GM12873 (cell line): ENCODE data around the gene B3GAT1.

ENCODE experiments used
- TF ChIP-seq, protein P1 (sequence below): IDR thresholded peaks from 2 replicates; pipeline ENCODE4 v1.5.1; 2012; ENCODE audit warnings: low read depth, mild to moderate bottlenecking, moderate library complexity, low read length, control low read depth; ENCODE audit not compliant: insufficient read depth; ENCODE audit errors: missing control alignments

The B3GAT1 gene

GRCh38 chr11:134366254-134366653 lies 45.8 kb downstream of the B3GAT1 start:
- TF ChIP-seq, protein P1, sequence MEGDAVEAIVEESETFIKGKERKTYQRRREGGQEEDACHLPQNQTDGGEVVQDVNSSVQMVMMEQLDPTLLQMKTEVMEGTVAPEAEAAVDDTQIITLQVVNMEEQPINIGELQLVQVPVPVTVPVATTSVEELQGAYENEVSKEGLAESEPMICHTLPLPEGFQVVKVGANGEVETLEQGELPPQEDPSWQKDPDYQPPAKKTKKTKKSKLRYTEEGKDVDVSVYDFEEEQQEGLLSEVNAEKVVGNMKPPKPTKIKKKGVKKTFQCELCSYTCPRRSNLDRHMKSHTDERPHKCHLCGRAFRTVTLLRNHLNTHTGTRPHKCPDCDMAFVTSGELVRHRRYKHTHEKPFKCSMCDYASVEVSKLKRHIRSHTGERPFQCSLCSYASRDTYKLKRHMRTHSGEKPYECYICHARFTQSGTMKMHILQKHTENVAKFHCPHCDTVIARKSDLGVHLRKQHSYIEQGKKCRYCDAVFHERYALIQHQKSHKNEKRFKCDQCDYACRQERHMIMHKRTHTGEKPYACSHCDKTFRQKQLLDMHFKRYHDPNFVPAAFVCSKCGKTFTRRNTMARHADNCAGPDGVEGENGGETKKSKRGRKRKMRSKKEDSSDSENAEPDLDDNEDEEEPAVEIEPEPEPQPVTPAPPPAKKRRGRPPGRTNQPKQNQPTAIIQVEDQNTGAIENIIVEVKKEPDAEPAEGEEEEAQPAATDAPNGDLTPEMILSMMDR = no peak

DNA sequence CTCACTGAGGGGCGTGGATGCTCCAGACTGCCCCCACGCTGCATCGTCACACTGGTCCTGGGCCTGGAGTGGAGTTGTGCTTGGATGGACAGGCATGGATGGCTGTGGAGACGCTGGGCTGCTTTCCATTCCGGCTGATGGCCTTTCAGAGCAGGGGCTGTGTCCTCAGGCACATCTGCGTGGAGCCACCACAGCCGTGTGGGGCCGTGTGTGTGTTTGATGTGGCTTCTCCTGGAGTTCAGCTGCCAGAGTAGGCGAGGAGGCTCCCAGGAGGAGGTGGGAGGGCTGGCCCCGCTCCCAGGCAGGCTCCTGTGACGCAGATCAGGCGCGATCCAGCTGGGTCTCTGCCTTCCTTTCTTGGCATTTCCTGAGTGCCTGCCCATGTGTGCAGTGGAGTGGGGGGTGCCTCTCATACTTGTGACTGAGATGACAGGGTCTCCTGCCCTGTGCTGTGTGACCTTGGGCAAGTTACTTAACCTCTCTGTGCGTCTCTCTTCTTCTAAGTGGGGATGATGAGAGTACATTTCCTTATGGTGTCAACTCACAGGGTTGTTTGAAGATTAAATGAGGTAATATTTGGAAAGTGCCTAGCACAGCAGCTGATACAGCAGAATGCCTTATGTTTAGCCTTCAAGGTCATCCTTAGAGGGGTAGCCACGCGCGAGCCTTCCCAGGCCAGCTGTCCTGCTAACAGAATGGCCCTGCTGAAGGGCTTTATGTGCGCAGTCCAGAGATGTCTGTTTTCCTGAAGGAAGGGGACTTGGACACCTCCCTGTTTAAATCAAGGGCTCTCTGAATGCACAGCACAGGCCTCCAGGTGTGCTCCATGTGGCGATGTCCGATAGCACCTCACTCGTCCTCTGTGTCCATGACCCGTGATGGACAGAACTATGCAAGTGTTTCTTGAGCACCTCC lies 46.8 kb downstream of the B3GAT1 start:
- TF ChIP-seq, protein P1 = no peak

DNA sequence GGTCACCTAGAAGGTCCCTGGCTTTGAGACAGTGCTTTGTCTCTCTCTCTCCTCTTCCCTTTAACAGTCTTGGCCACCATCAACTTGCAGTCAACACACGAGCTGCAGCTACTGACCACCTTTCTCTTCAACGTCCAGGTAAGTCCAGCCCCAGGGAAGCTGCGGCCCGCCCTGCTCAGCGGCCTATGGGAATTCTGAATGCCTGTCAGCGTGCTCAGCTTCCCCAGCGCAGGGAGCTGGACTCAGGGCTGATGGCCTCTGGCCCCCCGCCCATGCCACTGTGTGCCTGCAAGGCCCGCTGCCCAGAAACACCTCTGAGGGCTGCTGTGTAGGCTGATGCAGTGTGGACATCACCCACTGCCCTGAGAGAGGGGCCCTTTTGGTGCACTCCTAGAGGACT lies 47.8 kb downstream of the B3GAT1 start:
- TF ChIP-seq, protein P1 = no peak

DNA sequence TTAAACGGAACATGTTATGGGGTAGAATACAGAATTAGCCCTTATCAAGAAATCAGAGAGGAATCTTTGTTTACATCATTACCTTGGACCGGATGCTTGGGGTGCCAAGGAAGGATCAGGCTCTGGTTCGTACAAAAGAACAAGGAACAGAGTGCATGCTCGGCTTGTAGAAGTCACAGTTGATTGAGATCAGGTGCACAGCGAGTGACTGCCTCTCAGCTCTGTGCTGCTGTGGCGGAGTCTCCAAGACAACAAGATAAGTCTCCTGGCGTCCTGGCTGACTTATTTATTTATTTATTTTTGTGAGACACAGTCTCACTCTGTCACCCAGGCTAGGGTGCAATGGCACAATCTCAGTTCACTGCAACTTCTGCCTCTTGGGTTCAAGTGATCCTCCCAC lies 48.5 kb downstream of the B3GAT1 start:
- TF ChIP-seq, protein P1 = no peak

DNA sequence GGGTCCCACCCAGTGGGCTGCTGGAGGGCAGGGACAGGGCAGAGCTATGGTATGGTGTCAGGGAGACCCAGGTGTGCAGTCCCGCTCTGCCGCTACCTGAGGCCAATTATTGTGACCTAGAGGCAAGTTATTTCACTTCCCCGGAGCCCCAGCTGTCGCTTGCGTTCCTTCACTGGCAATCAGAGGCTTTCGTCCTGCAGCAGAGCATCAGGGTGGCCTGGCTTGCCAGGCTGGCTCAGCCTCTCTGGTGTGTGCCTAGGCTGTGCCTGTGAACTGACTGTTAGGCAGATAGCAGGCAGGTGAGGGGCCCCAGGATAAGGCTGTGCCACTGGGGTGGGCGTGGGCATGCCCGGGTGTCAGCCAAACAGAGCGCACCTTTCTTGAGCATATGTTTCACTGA lies 48.9 kb downstream of the B3GAT1 start:
- TF ChIP-seq, protein P1 = no peak

GRCh38 chr11:134362192-134362901 lies 49.7 kb downstream of the B3GAT1 start:
- TF ChIP-seq, protein P1 = no peak

GRCh38 chr11:134361661-134362060 lies 50.4 kb downstream of the B3GAT1 start:
- TF ChIP-seq, protein P1 = no peak
